Transverse colon (tissue), 4 donors: ENCODE measurements around the gene HTR2B. TPM values are rescaled to one million over a fixed set of nuclear protein-coding genes. Genes with fewer than 3 reads are reported as not detected.

Experiments
- DNase-seq: peaks from one replicate; pipeline ENCODE4 v3.0.0-alpha.2; 2019
- H3K27ac ChIP-seq, 4 donors: fragments of 200-600 bp; sonication (generic); 2 replicates each; pipeline ENCODE4 v1.5.1; 2016 to 2018; ENCODE audit warnings: inconsistent platforms in 4 of 4
- H3K27me3 ChIP-seq: fragments of 200-600 bp; sonication (generic); 2 replicates; pipeline ENCODE4 v1.5.1; 2017; ENCODE audit warnings: inconsistent platforms
- H3K36me3 ChIP-seq, 4 donors: fragments of 200-600 bp; sonication (generic); 2 replicates each; pipeline ENCODE4 v1.5.1; 2017 to 2019; ENCODE audit warnings: inconsistent platforms in 4 of 4
- H3K4me1 ChIP-seq, 4 donors: fragments of 200-600 bp; sonication (generic); 2 replicates each; pipeline ENCODE4 v1.5.1; 2017 to 2020; ENCODE audit warnings: inconsistent platforms in 4 of 4
- H3K4me3 ChIP-seq, 4 donors: fragments of 200-600 bp; sonication (generic); 1 replicate in 1 of 4; 2 replicates in 3 of 4; pipeline versions ENCODE4 v1.5.1 to v1.6.1; 2017 to 2019; ENCODE audit warnings: inconsistent platforms in 4 of 4
- H3K9me3 ChIP-seq, 2 donors: fragments of 200-600 bp; sonication (generic); 2 replicates each; pipeline ENCODE4 v1.5.1; 2017 to 2019; ENCODE audit warnings: inconsistent platforms in 2 of 2
- EP300 ChIP-seq: sonication (generic); formaldehyde crosslinking; IDR thresholded peaks from one replicate; pipeline ENCODE4 v1.6.1; 2017; ENCODE audit warnings: antibody characterized with exemption, low read depth
- POLR2A ChIP-seq: fragments of 450-650 bp; IDR thresholded peaks from one replicate; pipeline ENCODE4 v1.6.1; 2016; ENCODE audit warnings: antibody characterized with exemption, mild to moderate bottlenecking, moderate library complexity
- POLR2AphosphoS5 ChIP-seq, 3 donors: sonication (generic); formaldehyde crosslinking; IDR thresholded peaks; one replicate each; pipeline ENCODE4 v1.6.1; 2016; ENCODE audit warnings: antibody characterized with exemption in 3 of 3
- WGBS, 2 donors: methylation state at CpG; one replicate each; pipeline ENCODE4 v1.1.5; 2018; ENCODE audit warnings: low coverage in 1 of 2; 5-methylcytosine and 5-hydroxymethylcytosine counted together
- in situ Hi-C, 4 donors: fragments of 200-750 bp; cut with MboI; loops; one replicate each; pipeline versions ENCODE4 v1.15.0 to v1.15.1; 2017; ENCODE audit warnings: low sequenced_read_pairs in 3 of 4, low pct_ligation_motif_present in 1 of 4, low pct_unique_long_range_greater_than_20kb in 1 of 4
- intact Hi-C: fragments of 100-400 bp; cut with DNase I; formaldehyde crosslinking; loops from one replicate; pipeline ENCODE4 v1.15.1; 2023; ENCODE audit warnings: low total_unique reads
- total RNA-seq, 4 donors: library from RNA; depleted of rRNA; stranded (reverse); fragments of >200 nt; gene quantifications; one replicate each; pipeline ENCODE4 v1.1.0, GENCODE V29; 2016
- TF ChIP-seq, protein P1 (sequence below), 5 experiments: fragments of 200-600 bp in 3 of 5; fragments of 450-650 bp in 2 of 5; sonication (generic) in 3 of 5; IDR thresholded peaks; 1 replicate in 2 of 5; 2 replicates in 3 of 5; pipeline ENCODE4 v1.5.1; 2016 to 2017; ENCODE audit warnings: antibody characterized with exemption in 5 of 5, inconsistent platforms in 3 of 5, mild to moderate bottlenecking in 2 of 5, moderate library complexity in 1 of 5

Gene HTR2B
- total RNA-seq, 4 donors from 2014 or later, result 0.40 to 6.2 (median 0.82) TPM; not detected in 1

DNA sequence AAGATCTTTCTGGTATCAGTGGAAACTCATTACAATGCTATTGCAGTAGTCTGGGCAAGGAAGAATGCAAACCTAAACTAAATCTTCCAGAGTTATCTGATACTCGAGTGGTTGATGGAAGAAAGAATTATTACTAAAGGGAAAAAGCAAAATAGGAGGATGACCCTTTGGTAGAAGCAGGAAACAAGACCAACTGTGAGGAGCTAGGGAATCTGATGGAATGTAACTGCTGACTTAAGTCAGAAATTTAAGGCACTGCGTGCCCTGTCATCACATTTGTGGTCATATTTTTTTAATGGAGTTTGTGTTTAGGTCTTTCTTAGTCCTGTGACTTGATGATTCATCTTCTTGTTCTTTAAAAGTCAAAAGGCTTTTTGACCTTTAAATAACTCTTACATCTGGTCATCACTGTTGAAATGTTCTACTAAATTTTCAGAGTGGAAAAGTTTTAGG lies 37.1 kb upstream of the HTR2B start:
- intact Hi-C loops (no loop called here), in situ Hi-C loops (no loop called here)
- Histone ChIP-seq H3K27me3 (no peaks in the 10 kb centered on the region), H3K4me3 (no peak overlapping the region), H3K4me1 (peaks cover 0 to 33% (median 11%) of the 10 kb centered on the region in 4 donors), H3K27ac (peak overlapping the region; percentile 45 to 64 (median 50)), H3K36me3 (peaks cover 0 to 20% (median 9%) of the 10 kb centered on the region in 4 donors), H3K9me3 (no peaks in the 10 kb centered on the region)
- no peak for DNase-seq
- TF ChIP-seq EP300 (no peak), POLR2A (no peak), POLR2AphosphoS5 (IDR thresholded peaks at IDR 0.05) (peak in 2 of 3 donors; percentile 49 to 58)
- WGBS, 2 donors, result 33 to 60% methylated on average over 2 of the region's 2 CpGs

GRCh38 chr2:231161252-231161839 lies 36.5 kb upstream of the HTR2B start:
- DNase-seq, result no peak
- peaks cover 0 to 33% (median 11%) of the 10 kb centered on the region in 4 donors for H3K4me1 ChIP-seq
- H3K27ac ChIP-seq, result peak overlapping the region; percentile 45 to 64 (median 47)
- intact Hi-C loops, result no loop called here
- TF ChIP-seq EP300 (no peak), POLR2AphosphoS5 (IDR thresholded peaks at IDR 0.05) (no peak), POLR2A (no peak)
- TF ChIP-seq, protein P1, sequence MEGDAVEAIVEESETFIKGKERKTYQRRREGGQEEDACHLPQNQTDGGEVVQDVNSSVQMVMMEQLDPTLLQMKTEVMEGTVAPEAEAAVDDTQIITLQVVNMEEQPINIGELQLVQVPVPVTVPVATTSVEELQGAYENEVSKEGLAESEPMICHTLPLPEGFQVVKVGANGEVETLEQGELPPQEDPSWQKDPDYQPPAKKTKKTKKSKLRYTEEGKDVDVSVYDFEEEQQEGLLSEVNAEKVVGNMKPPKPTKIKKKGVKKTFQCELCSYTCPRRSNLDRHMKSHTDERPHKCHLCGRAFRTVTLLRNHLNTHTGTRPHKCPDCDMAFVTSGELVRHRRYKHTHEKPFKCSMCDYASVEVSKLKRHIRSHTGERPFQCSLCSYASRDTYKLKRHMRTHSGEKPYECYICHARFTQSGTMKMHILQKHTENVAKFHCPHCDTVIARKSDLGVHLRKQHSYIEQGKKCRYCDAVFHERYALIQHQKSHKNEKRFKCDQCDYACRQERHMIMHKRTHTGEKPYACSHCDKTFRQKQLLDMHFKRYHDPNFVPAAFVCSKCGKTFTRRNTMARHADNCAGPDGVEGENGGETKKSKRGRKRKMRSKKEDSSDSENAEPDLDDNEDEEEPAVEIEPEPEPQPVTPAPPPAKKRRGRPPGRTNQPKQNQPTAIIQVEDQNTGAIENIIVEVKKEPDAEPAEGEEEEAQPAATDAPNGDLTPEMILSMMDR (IDR thresholded peaks at IDR 0.05), result no peak
- H3K36me3 ChIP-seq, result peaks cover 0 to 19% (median 6%) of the 10 kb centered on the region in 4 donors
- WGBS, 2 donors, result 78 to 87% methylated on average over 7 of the region's 7 CpGs
- no peak overlapping the region for H3K4me3 ChIP-seq
- H3K27me3 ChIP-seq, result no peaks in the 10 kb centered on the region
- in situ Hi-C loops, result no loop called here
- H3K9me3 ChIP-seq, result no peaks in the 10 kb centered on the region

GRCh38 chr2:231160701-231161100 lies 35.9 kb upstream of the HTR2B start:
- in situ Hi-C loops, result no loop called here
- Histone ChIP-seq H3K4me1 (peaks cover 0 to 33% (median 11%) of the 10 kb centered on the region in 4 donors), H3K4me3 (no peak overlapping the region), H3K36me3 (peaks cover 0 to 13% (median 3%) of the 10 kb centered on the region in 4 donors), H3K27ac (peak overlapping the region; percentile 45 to 64 (median 47)), H3K9me3 (no peaks in the 10 kb centered on the region), H3K27me3 (no peaks in the 10 kb centered on the region)
- TF ChIP-seq, protein P1 (IDR thresholded peaks at IDR 0.05), result no peak
- TF ChIP-seq POLR2A (no peak), EP300 (no peak), POLR2AphosphoS5 (IDR thresholded peaks at IDR 0.05) (no peak)
- DNase-seq, result no peak
- intact Hi-C loops, result no loop called here
- WGBS, 2 donors, result 96 to 100% methylated on average over 1 to 5 of the region's 5 CpGs

DNA sequence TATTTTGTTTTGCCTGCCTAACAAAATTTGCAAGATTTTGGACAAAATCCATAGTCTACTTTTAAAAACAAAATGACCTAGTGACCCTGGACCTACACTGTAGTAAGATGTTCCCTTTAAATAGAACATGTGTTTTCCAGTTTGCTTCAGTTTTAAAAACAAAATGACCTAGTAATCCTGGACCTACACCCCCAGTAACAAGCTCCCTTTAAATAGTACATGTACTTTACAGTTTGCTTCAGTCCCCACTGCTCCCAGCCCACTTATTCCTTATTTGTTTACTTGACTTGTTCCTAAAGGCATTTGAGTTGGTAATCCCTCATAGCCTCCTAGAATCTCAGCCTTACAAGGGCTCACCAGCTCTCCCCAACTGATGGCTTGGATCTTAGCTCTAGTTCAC lies 34.5 kb upstream of the HTR2B start:
- peak overlapping the region in 1 of 4 donors; percentile 24 for H3K27ac ChIP-seq
- intact Hi-C loops, result no loop called here

More for the DNA sequence above, 34.5 kb upstream of the HTR2B start:
- no peak for TF ChIP-seq POLR2AphosphoS5 (IDR thresholded peaks at IDR 0.05)
- TF ChIP-seq, protein P1 (IDR thresholded peaks at IDR 0.05), result no peak
- no peak for TF ChIP-seq POLR2A
- TF ChIP-seq EP300, result no peak
- Histone ChIP-seq H3K4me1 (peaks cover 0 to 33% (median 11%) of the 10 kb centered on the region in 4 donors), H3K27me3 (no peaks in the 10 kb centered on the region), H3K36me3 (peaks cover 0 to 9% (median 0%) of the 10 kb centered on the region in 4 donors), H3K4me3 (no peak overlapping the region), H3K9me3 (no peaks in the 10 kb centered on the region)
- DNase-seq, result no peak
- in situ Hi-C loops, result no loop called here
